PC-9 (cell line): ENCODE data around the gene SMYD2.

Experiments
- EZH2 ChIP-seq: fragments of 200-600 bp; sonication (generic); IDR thresholded peaks from 2 replicates; pipeline ENCODE4 v1.8.0; 2017; ENCODE audit warnings: antibody characterized with exemption, low read depth
- TF ChIP-seq, protein P1 (sequence below): fragments of 200-600 bp; sonication (generic); conservative IDR thresholded peaks from 2 replicates; pipeline ENCODE4 v1.6.1; 2017; ENCODE audit warnings: mixed run types, antibody characterized with exemption, mild to moderate bottlenecking, moderate library complexity

DNA sequence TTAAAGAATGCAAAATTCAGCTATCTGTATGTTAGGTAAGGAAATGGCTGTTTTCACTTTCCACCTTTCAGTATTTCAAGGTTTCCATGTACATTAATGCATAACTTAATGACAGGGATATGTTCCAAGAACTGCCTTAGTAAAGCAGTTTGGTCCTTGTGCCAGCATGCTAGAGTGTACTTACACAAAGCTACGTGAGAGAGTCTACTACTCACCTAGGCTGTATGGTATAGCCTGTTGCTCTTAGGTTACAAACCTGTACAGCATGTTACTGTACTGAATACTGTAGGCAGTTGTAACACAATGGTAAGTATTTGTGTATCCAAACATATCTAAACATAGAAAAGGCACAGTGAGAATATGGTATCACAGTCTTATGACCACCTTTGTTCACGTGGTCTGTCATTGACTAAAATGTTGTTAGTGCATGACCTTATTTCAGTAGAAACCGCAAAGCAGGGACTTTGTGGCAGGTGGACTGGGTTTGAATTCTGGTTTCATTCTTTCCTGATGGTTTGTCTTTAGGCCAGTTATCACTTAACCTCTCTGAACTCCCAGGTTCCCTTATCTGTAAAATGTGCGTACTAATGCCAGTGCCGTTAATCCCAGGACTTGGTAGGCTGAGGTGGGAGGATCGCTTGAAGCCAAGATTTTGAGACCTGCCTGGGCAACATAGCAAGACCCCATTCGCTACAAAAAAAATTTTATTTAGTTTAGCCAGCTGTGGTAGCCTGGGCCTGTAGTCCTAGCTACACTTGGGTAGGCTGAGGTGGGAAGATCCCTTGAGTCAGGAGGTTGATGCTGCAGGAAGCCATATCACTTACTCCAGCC, 4.9 kb downstream of the SMYD2 start:
- TF ChIP-seq, protein P1, sequence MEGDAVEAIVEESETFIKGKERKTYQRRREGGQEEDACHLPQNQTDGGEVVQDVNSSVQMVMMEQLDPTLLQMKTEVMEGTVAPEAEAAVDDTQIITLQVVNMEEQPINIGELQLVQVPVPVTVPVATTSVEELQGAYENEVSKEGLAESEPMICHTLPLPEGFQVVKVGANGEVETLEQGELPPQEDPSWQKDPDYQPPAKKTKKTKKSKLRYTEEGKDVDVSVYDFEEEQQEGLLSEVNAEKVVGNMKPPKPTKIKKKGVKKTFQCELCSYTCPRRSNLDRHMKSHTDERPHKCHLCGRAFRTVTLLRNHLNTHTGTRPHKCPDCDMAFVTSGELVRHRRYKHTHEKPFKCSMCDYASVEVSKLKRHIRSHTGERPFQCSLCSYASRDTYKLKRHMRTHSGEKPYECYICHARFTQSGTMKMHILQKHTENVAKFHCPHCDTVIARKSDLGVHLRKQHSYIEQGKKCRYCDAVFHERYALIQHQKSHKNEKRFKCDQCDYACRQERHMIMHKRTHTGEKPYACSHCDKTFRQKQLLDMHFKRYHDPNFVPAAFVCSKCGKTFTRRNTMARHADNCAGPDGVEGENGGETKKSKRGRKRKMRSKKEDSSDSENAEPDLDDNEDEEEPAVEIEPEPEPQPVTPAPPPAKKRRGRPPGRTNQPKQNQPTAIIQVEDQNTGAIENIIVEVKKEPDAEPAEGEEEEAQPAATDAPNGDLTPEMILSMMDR = no peak
- TF ChIP-seq EZH2 = no peak
